BE2C (cell line): Measurements from ENCODE around the gene SHOX.
"Not testable (repeated sequence)": the region's sequence is repeated elsewhere in the genome, so short reads cannot be mapped to it uniquely, and the experiment has no call there.

ENCODE experiments used
- DNase-seq: peaks from one replicate; pipeline ENCODE4 v3.0.0-alpha.2; 2020
- H3K27me3 ChIP-seq: fragments of 250-450 bp; sonication (Bioruptor Pico); 2 replicates; pipeline ENCODE4 v1.5.1; 2020; ENCODE audit warnings: mild to moderate bottlenecking
- H3K36me3 ChIP-seq: fragments of 250-450 bp; sonication (Bioruptor Pico); 2 replicates; pipeline ENCODE4 v1.5.1; 2020; ENCODE audit warnings: mild to moderate bottlenecking
- H3K4me1 ChIP-seq: fragments of 250-450 bp; sonication (Bioruptor Pico); 2 replicates; pipeline ENCODE4 v1.5.1; 2020
- H3K4me3 ChIP-seq: 2 replicates; pipeline ENCODE4 v1.5.1; 2011; ENCODE audit warnings: low read depth, low read length
- H3K9me3 ChIP-seq: fragments of 250-450 bp; sonication (Bioruptor Pico); 2 replicates; pipeline ENCODE4 v1.5.1; 2020
- TF ChIP-seq, protein P1 (sequence below): IDR thresholded peaks from 2 replicates; pipeline ENCODE4 v1.5.1; 2012; ENCODE audit warnings: mild to moderate bottlenecking, low read depth, low read length

Gene SHOX

DNA sequence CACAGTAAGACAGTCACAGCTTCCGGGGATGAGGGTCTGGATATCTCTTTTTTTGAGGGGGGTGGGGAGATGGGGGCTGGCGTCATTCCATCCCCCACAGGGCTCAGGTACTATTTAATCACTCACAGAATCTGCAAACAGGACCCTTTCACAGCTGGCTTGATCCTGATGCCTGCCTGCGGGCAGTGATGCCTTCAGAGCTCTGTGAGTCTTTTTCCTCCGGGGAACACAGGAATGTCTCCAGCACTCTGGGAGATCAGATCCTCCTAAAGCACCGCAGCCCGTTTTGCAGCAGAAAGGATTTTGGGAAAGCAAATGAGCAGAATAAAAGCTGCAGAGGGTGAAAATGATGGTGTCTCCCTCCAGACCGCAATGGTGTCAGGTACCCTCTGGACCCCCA, 13.2 kb upstream of the SHOX start:
- Histone ChIP-seq H3K4me1 (no peaks in the 10 kb centered on the region), H3K27me3 (no peaks in the 10 kb centered on the region), H3K4me3 (no peak overlapping the region), H3K36me3 (no peaks in the 10 kb centered on the region), H3K9me3 (no peaks in the 10 kb centered on the region)
- DNase-seq: no peak
- TF ChIP-seq, protein P1, sequence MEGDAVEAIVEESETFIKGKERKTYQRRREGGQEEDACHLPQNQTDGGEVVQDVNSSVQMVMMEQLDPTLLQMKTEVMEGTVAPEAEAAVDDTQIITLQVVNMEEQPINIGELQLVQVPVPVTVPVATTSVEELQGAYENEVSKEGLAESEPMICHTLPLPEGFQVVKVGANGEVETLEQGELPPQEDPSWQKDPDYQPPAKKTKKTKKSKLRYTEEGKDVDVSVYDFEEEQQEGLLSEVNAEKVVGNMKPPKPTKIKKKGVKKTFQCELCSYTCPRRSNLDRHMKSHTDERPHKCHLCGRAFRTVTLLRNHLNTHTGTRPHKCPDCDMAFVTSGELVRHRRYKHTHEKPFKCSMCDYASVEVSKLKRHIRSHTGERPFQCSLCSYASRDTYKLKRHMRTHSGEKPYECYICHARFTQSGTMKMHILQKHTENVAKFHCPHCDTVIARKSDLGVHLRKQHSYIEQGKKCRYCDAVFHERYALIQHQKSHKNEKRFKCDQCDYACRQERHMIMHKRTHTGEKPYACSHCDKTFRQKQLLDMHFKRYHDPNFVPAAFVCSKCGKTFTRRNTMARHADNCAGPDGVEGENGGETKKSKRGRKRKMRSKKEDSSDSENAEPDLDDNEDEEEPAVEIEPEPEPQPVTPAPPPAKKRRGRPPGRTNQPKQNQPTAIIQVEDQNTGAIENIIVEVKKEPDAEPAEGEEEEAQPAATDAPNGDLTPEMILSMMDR: no peak

DNA sequence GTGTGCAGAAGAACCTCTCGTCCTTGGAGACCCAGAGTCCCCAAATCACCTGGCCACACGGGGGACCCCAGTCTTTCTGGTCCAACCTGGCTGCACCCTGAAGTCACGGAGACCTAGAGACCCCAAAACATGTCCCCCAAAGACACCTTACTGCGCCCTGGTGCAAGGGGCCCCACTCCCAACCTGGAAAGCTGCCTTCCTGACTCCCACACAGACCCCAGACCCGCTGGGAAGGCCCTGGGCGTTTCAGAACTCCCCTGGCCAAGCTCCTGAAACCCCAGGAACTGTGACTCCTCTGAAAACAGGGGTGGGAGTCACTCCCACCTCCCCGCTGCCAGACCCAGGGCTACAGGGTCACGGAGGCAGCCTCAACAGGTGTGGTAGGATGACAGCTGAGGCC, 12.7 kb upstream of the SHOX start:
- DNase-seq: no peak
- Histone ChIP-seq H3K4me3 (no peak overlapping the region), H3K4me1 (no peaks in the 10 kb centered on the region), H3K27me3 (no peaks in the 10 kb centered on the region), H3K9me3 (no peaks in the 10 kb centered on the region), H3K36me3 (no peaks in the 10 kb centered on the region)
- TF ChIP-seq, protein P1: no peak

DNA sequence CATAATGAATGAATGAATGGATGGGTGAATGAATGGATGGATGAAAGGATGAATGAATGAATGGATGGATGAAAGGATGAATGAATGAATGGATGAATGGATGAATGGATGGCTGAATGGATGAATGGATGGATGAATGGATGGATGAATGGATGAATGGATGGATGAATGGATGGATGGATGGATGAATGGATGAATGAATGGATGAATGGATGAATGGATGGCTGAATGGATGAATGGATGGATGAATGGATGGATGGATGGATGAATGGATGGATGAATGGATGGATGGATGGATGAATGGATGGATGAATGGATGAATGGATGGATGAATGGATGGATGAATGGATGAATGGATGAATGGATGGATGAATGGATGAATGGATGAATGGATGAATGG, 12.3 kb upstream of the SHOX start:
- H3K27me3 ChIP-seq, H3K36me3 ChIP-seq, DNase-seq, H3K9me3 ChIP-seq, H3K4me3 ChIP-seq, H3K4me1 ChIP-seq: not testable (repeated sequence)

DNA sequence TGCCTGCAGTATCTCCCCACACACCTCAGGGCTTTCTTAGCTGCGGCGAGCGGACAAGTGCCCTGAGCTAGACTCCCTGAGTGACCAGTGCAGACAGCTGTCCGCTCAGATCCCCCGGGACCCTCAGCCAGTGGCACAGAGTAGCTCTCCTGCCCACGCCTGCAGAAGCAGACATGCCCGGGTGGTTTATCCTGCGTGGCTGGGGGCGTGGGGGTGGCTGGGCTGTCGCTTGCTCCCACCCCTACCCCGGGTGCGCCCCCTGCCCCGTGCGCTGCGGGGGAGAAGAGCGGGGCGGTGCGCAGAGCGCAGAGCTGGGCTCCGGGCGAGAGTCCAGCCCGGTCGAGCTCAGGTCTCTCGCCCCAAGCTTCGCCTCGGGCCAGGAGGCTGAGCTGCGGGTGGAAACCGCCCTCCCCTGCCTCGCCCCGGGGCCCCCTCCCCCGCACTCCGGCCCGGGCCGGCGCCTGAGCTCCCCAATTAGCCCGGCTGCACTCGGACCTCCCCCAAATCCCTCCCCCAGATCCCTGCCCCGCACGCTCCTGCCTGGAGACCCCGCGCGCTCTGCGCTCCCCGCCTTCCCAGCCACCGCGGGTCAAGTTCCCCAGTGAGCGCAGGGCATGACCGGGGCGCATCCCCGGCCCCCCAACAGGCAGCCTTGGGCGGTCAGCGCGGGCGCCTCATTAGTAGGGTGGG, 11.7 kb upstream of the SHOX start:
- Histone ChIP-seq H3K4me3 (no peak overlapping the region), H3K9me3 (no peaks in the 10 kb centered on the region), H3K36me3 (no peaks in the 10 kb centered on the region), H3K27me3 (no peaks in the 10 kb centered on the region), H3K4me1 (no peaks in the 10 kb centered on the region)
- TF ChIP-seq, protein P1: no peak
- DNase-seq: no peak

DNA sequence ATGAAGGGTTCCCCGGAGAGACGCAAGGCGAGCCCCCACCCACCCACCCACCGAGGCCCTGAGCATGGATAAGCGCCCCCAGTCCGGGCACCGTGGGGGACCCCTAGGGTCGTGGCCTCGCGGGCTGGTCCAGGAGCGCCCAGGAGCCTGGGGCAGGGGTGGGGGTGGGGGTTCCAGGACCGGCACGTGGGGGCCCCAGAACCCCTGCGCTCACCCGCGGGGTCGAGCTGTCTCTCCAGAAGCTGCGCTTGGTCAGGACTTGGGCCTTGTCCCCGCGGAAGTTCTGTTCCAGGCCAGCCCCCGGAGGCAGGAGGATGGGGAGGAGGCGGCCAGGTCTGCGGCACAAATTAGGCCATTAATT, 11.2 kb upstream of the SHOX start:
- H3K36me3 ChIP-seq: no peaks in the 10 kb centered on the region
- no peak overlapping the region for H3K4me3 ChIP-seq
- no peaks in the 10 kb centered on the region for H3K9me3 ChIP-seq
- TF ChIP-seq, protein P1: no peak
- H3K4me1 ChIP-seq: no peaks in the 10 kb centered on the region
- H3K27me3 ChIP-seq: no peaks in the 10 kb centered on the region
- DNase-seq: no peak

DNA sequence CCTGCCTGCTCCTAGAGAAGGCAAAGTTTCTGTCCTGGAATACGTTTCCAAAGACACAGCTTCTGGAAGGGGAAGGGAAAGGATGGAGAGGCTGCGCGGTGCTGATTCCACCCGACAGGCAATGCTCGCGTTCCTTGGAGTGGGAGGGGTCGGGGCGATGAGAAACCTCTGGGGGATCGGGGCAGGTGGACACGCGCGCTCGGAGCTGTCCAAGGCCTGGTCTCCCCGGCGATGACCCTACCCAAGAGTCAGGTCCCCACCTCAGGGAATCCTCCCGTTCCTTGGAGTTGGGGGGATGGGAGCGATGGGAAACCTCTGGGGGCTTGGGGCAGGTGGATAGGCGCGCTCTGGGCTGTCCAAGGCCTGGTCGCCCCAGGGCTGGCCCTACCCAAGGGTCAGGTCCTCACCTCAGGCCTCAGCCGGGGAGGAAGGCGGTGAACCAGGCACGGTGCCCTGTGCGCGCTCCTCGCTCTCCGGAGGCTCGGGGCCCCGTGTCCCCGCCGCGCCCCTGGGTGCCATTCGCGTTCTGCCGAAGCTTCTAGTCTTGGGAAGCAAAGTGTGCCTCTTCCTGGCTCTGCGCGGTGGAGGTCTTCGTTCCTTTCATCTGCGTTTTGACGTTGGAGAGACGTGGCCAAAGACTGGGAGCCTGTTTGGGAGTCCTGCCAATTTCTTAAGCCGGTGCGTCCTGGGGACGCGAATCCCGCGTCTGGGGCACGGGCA, 10.6 kb upstream of the SHOX start:
- H3K4me1 ChIP-seq: no peaks in the 10 kb centered on the region
- TF ChIP-seq, protein P1: no peak
- no peaks in the 10 kb centered on the region for H3K27me3 ChIP-seq
- H3K4me3 ChIP-seq: no peak overlapping the region
- no peak for DNase-seq
- no peaks in the 10 kb centered on the region for H3K36me3 ChIP-seq
- H3K9me3 ChIP-seq: no peaks in the 10 kb centered on the region
